GM12892 (cell line): Measurements from ENCODE around the gene NT5C2.

ENCODE experiments used
- POLR2A ChIP-seq: IDR thresholded peaks from 2 replicates; pipeline ENCODE4 v1.6.1; 2011; ENCODE audit warnings: low read depth, low read length, control low read depth
- POLR2AphosphoS5 ChIP-seq: IDR thresholded peaks from 2 replicates; pipeline ENCODE4 v1.6.1; 2011; ENCODE audit warnings: low read depth, low read length, control low read depth
- TAF1 ChIP-seq: IDR thresholded peaks from 2 replicates; pipeline ENCODE4 v1.6.1; 2011; ENCODE audit warnings: low read depth, mild to moderate bottlenecking, control low read depth, low read length, borderline replicate concordance

- TF ChIP-seq POLR2A (no peak), POLR2AphosphoS5 (no peak), TAF1 (no peak)
Measured at GRCh38 chr10:103198648-103199047, 5.6 kb upstream of the NT5C2 start.
